WI38 (cell line): ENCODE results near the gene CTNNA2.

Source experiments
- H3K4me3 ChIP-seq: 2 replicates; pipeline ENCODE4 v1.5.1; 2011; ENCODE audit warnings: low read depth, mild to moderate bottlenecking, control low read depth, low read length
- TF ChIP-seq, protein P1 (sequence below): IDR thresholded peaks from 2 replicates; pipeline ENCODE4 v1.5.1; 2012; ENCODE audit warnings: low read depth, mild to moderate bottlenecking, control low read depth, low read length

The CTNNA2 gene

DNA sequence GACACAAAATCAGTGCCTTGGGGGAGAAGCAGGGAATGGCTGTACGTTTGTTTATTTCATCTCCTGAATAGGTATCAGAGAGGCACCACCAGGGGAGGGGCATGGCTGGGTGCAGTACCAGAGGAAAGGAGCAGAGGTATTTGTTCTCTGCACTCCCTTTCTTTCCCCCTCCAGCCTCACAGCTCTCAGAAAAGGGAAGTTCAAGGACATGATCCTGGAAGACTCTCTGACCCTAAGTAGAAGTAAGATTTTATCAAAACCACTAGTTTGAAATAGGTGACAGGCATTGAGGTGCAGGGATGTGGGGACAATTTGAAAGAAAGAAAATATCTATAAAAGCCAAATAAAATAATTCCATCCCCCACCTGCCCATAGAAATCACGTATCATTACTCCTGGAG is 655.2 kb downstream of the CTNNA2 start:
- TF ChIP-seq, protein P1, sequence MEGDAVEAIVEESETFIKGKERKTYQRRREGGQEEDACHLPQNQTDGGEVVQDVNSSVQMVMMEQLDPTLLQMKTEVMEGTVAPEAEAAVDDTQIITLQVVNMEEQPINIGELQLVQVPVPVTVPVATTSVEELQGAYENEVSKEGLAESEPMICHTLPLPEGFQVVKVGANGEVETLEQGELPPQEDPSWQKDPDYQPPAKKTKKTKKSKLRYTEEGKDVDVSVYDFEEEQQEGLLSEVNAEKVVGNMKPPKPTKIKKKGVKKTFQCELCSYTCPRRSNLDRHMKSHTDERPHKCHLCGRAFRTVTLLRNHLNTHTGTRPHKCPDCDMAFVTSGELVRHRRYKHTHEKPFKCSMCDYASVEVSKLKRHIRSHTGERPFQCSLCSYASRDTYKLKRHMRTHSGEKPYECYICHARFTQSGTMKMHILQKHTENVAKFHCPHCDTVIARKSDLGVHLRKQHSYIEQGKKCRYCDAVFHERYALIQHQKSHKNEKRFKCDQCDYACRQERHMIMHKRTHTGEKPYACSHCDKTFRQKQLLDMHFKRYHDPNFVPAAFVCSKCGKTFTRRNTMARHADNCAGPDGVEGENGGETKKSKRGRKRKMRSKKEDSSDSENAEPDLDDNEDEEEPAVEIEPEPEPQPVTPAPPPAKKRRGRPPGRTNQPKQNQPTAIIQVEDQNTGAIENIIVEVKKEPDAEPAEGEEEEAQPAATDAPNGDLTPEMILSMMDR = no peak

DNA sequence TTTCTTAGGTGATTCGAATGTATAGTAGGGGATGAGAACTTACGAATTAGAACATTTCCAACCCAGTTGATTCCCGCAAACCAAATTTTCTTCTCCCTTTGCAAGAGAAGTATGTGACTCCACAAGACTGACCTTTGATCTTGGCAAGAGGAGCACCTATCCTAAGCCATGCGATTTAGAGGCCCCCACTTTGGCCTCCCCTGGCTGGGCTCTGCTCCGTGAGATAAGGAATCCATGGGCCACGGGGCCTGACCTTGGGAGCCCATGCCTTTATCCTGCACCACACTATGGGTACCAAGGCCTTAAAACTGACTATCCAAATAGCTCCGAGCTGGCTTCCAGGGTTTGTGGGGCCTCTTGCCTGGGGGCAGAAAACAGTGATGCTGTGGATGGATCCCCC is 656.0 kb downstream of the CTNNA2 start:
- TF ChIP-seq, protein P1 = no peak

More for the DNA sequence above, 655.2 kb downstream of the CTNNA2 start:
- H3K4me3 ChIP-seq = no peak overlapping the region

DNA sequence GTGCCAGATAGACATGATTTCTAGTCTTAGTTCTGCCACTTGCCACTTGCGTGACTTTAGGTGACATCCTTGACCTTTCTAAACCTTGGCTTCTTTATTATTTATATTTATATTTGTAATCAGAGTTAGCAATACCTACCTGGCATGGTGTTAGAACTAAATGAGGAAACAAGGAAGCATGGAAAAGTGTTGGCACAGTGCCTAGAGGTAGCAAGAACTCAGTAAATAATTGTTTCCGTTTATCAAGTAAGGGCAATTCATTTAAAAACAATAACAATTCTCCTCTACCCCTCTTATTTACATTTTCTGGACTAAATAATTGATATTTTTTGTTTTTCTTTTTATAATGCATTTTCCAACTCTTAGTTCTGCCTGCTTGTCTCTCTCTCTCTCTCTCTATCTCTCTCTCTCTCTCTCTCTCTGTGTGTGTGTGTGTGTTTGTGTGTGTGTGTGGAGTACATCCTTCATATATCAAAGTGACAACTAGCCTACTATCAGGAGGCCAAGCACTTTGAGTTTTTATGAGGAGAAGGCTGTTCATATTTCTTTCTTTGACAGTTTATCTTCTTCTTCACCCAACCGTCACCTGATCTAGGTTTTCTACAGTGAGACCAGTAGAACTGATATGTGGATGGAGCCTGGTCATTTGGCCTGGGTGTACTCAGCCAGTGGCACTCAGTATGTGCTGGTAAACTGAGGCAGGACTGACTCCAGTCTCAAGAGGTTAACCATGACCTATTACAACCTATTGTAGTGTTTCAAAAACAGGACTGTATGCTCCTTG is 657.2 kb downstream of the CTNNA2 start:
- no peak overlapping the region for H3K4me3 ChIP-seq
- TF ChIP-seq, protein P1 = no peak

More for the DNA sequence above, 656.0 kb downstream of the CTNNA2 start:
- H3K4me3 ChIP-seq = no peak overlapping the region

DNA sequence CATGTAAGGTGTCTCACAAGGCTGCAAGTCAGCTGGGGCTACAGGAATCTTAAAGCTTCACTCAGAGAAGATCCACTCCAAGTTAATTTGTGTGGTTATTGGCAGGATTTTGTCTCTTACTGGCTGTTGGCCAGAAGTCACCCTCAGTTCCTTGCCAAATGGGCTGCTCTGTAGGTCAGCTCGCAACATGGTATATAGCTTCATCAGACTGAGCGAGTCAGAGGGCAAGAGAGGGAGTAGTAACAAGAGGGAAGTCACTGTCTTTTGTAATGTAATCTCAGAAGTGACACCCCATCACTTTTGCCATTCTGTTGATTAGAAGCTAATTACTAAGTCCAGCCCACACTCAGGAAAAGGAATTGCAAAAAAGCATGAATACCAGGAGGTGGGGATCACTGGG is 672.2 kb downstream of the CTNNA2 start:
- no peak overlapping the region for H3K4me3 ChIP-seq
- TF ChIP-seq, protein P1 = no peak

DNA sequence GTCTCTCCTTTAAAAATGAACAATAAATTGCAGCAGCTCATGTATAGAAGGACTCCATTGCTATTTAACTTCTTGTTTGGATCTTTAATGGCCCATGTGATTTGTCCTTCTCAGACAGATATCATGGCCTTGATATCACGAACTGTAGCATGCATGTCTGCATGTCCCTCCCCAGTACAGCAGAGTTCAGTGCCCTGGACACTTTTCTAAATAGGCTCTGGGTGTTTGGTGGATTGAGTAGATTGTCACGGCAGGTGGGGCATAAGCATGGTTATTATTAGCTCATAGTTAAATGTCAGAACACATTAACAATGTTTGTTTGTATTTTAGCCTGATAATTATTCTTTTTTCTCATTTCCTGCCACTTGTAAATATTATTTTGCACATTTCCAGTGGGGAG is 673.4 kb downstream of the CTNNA2 start:
- TF ChIP-seq, protein P1 = no peak
- H3K4me3 ChIP-seq = no peak overlapping the region

DNA sequence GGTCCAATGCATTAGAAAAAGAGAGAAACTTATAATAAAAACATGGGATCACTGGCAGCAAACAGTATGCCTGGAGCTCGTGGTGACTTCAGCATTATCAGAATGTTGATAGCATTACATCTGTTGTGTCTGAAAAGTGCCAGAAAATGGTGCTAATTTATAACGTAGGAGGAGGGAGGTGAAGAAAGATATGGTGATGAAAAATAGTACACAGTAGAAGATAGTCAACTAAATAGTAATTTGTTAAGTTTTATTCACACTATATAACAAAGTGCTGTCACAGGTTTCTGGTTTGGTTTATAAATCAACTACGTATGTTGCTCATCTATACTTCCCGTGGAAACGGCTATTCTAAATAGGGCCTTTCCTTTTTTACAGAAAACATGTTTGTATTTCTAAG is 674.3 kb downstream of the CTNNA2 start:
- no peak overlapping the region for H3K4me3 ChIP-seq
- TF ChIP-seq, protein P1 = no peak

DNA sequence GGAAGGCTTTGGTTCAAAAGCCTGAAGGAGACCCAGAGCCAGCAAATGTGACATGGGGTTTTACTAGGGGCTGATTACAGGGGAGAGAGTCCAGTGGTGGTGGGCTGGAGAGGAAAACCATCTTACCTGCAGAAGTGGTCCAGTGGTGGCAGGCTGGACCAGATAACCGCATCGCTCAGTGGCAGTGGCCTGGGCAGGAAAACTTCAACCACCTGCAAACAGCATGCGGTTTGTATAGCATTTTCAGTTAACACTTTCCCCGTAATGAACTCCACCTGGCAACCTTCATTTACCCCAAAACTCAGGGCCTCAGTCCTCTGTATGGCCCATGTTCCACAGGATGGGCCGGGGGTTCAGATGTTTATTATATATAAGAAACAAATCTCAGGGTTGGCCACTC is 677.3 kb downstream of the CTNNA2 start:
- TF ChIP-seq, protein P1 = no peak

More for the DNA sequence above, 677.3 kb downstream of the CTNNA2 start:
- no peak overlapping the region for H3K4me3 ChIP-seq
